Middle frontal gyrus (tissue), 1 donor: Measurements from ENCODE around the gene TMEM86B.
"Not testable (repeated sequence)": the region's sequence is repeated elsewhere in the genome, so short reads cannot be mapped to it uniquely, and the experiment has no call there.

Source experiments
- DNase-seq: peaks from one replicate; pipeline ENCODE4 v3.0.0-alpha.2; 2015; ENCODE audit warnings: low spot score; ENCODE audit errors: extremely low spot score

Gene TMEM86B

GRCh38 chr19:55223291-55224037, 5.1 kb downstream of the TMEM86B start:
- DNase-seq: no peak

GRCh38 chr19:55220525-55220924, 8.0 kb downstream of the TMEM86B start:
- no peak for DNase-seq

GRCh38 chr19:55216461-55217198, 11.9 kb downstream of the TMEM86B start:
- peak; percentile 85 for DNase-seq

- no peak for DNase-seq
Measured at GRCh38 chr19:55213547-55213946, 15.0 kb downstream of the TMEM86B start.

GRCh38 chr19:55212447-55212846, 16.1 kb downstream of the TMEM86B start:
- DNase-seq: no peak

- no peak for DNase-seq
Measured at GRCh38 chr19:55209693-55210472, 18.7 kb downstream of the TMEM86B start.

- DNase-seq: no peak
Measured at GRCh38 chr19:55208880-55209692, 19.5 kb downstream of the TMEM86B start, which contains the start of gene PTPRH. PTPRH (minus strand) TSS chr19:55209501; CDS start chr19:55209433, 68 bp downstream.

GRCh38 chr19:55206664-55207500, 21.7 kb downstream of the TMEM86B start:
- DNase-seq: no peak

GRCh38 chr19:55202199-55202598, 26.4 kb downstream of the TMEM86B start:
- DNase-seq: not testable (repeated sequence)

GRCh38 chr19:55199620-55200204, 28.9 kb downstream of the TMEM86B start:
- DNase-seq: no peak

- no peak for DNase-seq
Measured at GRCh38 chr19:55198651-55199050, 29.9 kb downstream of the TMEM86B start.

- no peak for DNase-seq
Measured at GRCh38 chr19:55197528-55197927, 31.0 kb downstream of the TMEM86B start.

- no peak for DNase-seq
Measured at GRCh38 chr19:55196803-55197202, 31.8 kb downstream of the TMEM86B start.

- peak; percentile 67 for DNase-seq
Measured at GRCh38 chr19:55193481-55193880, 35.1 kb downstream of the TMEM86B start.

- DNase-seq: peak; percentile 56
Measured at GRCh38 chr19:55189403-55189835, 39.1 kb downstream of the TMEM86B start.

GRCh38 chr19:55188625-55189024, 39.9 kb downstream of the TMEM86B start:
- DNase-seq: no peak

GRCh38 chr19:55186080-55186479, 42.5 kb downstream of the TMEM86B start:
- DNase-seq: no peak

- DNase-seq: no peak
Measured at GRCh38 chr19:55181740-55182139, 46.8 kb downstream of the TMEM86B start.

GRCh38 chr19:55179606-55180484, 48.7 kb downstream of the TMEM86B start, which contains the start of gene SYT5:
SYT5 (minus strand) TSS chr19:55180289; CDS start chr19:55179041, 1,248 bp downstream.
- no peak for DNase-seq
